Activated CD4-positive, alpha-beta T cell treated with anti-CD3 and anti-CD28 coated beads, Interleukin-2, Interleukin-4, amounts not matched to agents 100 ng/mL and 50 ng/mL, durations not matched to agents 16 hours and 8 hours (primary cell): ENCODE data around the gene DLG1.

ENCODE experiments used
- DNase-seq: peaks from one replicate; pipeline ENCODE4 v3.0.0-alpha.2; 2020; ENCODE audit warnings: low spot score

The DLG1 gene

DNA sequence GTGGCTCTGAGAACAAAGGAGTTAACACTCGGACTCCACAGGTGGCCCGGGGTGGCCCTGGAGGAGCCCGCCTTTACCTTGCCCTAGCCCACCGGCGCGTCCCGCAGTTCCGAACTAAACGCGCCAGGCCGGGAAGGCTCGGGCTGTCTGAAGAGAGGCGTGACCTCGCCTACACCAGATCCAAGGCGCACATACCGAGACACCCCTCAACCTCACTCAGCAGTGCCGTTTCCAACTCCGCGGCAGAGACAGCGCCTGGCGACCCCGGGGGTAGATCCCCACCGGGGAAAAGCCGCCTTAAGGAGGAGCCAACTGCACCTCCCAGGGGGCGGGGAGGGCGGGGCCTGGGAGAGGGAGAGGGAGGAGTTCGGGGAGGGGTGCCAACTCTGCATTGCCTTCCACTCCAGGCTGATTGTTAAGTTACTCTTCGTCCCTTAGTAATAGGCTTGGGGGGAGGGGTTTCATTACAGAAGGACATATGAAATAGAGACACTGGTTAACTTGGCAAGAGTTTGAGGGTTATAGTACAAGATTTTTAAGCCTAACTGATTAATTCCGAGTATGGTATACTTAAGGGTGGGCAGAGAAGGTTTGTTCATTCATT lies at the start of gene DLG1:
TSS of gene DLG1 (minus strand) at position 272 of the 604 bp plus-strand sequence. CDS start 1,408 bp downstream, outside the sequence.
- DNase-seq = peak; percentile 85

DNA sequence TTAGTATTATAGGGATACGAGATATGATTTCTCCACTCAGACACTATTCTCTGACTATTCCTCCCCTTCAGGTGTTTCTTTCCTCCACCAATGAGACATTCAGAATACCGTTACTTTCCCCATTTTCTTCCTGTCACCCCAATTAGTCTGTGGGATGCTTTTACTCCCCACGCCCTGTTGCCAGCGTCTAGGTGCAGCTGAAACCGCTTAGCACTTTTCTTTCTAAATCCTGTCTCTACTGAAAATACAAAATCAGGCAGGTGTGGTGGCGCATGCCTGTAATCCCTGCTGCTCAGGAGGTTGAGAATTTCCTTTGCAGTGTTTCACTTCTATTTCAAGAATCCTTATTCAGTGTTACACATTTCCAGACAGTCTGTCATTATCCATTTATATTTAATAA lies 49.6 kb upstream of the DLG1 start:
- no peak for DNase-seq

DNA sequence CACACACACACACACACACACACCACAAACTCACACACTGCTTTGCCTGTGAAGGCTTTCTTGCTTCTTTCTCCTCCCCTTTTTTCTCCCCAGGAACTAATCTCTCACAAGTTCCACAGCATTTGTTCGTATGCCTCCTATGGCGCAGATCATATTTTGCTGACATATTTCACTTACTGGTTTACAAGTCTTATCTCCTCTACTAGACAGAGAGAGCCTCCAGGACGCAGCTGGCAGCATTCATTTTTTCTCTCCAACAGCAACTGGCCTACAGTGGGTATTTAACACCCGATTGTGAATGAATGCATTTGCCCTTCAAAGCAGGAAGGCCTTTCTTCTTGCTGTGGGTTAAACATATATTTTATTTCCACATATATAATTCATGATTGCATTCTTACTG lies 47.0 kb upstream of the DLG1 start:
- no peak for DNase-seq

DNA sequence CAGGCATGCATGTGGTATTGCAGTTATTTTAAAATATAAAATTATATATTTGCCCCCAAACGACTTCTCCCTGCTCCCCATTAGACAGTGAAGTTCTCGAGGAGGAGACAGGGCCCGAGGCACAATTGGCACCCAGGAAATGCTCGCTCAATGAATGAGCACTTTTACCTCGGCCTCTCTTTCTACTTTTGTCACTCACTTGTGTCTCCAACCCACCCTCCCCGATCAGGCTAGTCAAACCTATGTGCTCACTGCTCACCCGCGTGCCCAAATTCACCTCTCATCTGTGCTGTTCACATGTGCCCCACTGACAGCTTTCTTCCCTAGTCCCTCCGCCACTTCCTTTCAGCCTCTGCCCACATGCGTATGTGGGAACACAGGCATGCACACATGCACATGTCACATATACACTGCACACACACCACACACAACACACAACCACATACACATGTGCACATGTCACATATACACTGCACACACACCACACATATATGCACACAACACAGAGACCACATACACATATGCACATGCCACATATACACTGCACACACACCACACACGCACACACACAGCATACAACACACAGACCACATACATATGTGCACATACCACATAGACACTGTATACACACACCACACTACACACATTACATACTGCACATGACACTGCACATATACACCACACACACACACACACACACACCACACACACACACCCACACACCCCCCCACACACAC lies 46.3 kb upstream of the DLG1 start:
- DNase-seq = no peak

DNA sequence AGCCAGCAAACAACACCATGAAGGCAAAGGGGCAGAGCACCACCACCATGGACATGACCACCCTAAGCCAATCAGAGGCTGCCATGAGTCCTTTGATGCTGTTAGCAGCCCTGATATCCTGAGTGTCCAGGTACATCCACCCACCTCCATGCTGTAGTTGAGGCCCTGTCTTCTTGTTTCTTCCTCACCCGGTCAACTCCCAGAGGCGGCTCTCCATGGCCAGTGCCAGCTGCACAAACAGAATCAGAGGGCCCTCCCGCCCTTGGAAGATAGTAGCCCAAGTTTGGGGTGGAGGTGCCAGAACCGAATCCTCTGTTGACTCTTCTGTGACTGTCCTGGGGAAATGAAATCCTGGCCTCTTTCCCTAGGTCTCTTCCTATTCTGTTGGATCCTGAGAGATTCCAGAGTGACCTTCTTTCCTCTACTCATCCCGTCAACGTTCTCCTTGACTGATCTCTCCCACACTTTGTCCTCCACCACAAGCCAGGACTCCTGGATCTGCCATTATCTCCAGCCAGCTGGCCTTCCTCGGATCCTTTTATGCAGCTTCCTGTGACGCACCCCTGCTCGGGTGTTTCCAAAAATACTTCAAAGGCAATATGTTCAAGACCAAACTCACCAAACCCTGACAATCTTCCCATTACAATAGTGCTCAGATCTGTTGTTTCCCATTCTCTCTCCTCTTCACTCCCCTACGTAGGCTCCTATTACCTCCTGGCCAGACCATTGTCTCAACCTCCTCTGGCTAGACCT lies 45.4 kb upstream of the DLG1 start:
- DNase-seq = no peak

DNA sequence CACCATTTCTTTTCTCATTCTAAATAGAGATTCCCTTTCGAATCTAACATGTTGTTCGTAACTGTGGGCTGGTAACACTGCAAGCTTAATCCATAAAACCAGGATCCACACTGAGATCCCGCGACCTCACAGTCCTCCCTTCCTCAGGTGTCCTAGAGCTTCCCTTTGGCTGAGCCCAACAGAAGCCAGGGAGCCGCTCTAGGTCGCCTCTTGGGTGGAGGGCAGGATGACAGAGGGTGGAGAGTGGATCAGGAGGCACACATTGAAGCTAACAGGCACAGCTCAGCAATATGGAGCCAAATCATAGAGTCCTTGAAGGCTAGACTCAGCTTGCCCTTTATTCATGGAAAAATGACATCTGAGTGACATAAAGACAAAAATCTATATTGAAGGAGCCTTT lies 44.7 kb upstream of the DLG1 start:
- DNase-seq = no peak

DNA sequence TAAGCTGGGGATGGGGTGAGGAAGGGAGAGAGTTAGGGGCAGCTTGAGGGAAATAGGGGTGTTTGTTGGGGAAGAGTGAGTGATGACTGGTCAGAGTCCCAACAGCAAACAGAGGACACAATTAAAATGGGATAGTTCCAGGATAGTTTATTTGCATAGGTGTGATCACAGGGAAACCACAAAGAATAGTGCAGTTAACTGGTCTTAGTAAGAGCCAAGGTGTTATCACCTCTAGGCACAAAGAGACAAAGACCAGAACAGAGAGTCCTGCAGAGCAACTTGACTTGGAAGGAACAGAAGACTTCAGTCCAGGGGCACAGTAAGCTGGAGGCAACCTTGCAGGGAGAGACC lies 42.1 kb upstream of the DLG1 start:
- DNase-seq = no peak

DNA sequence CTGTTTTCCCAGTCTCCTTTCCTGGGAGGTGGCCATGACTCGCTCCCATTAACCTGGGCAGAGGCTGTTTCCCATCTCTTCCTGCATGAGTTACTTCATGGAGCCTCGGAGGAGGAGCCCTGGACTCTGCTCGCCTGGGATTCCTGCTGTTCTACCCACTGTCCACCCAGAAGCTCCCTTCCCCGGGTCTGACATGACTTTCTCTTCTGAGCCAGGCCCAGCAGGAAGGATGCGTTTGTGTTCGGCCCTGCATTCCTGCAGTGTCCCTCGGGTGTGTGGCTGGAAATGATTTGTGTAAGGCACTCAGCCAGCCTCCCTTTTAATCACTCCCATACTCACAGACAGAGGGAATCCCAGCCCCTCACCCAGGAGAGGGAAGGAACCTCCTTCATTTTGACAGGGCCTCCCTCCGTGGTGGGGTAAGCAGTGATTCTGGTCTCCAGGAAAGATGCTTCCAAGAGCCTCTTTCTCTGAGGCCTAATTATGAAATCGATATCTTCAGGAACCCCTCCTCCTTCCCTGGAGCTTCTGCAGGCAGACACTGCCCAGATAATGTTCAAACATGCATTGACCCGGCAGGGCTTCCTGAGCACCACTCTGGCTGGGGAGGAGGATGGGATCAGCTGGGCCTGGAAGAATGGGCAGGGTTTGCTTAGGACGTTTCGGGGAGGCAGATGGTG lies 41.6 kb upstream of the DLG1 start:
- DNase-seq = no peak

DNA sequence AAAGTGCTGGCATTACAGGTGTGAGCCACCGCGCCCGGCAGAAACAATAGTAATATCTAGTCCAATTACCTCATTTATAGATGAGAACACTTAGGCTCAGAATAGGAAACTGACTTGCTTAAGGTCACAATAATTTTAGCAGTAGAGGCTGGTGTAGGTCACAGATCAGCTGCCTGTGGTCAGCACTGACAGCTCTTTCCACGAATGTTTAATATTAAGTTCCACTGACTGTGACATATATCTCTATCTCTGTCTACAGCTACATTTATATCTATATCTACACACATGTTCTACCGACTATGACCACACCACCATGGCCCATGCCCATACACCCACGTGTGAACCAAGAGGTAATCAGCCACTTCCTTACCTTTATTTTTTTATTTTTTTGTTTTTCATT lies 40.2 kb upstream of the DLG1 start:
- no peak for DNase-seq

DNA sequence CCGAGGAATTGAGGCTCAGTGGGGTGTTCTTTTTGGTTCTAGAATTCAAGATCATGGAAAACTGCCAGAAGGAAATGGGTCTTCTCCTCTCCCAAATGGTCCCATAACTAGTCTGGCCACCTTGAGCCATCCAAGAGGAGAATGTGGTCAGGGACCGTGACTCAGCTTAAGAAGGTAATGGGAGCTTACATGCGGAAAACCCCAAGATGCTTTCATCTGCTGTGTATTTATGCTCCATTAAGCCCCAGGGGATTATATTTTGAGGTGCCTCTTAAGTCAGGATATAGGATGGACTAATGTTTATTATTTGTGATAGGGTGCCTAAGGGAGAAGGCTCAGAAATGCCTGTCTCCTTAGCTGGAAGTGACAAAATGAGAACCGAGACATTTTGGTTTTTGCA lies 39.2 kb upstream of the DLG1 start:
- no peak for DNase-seq

DNA sequence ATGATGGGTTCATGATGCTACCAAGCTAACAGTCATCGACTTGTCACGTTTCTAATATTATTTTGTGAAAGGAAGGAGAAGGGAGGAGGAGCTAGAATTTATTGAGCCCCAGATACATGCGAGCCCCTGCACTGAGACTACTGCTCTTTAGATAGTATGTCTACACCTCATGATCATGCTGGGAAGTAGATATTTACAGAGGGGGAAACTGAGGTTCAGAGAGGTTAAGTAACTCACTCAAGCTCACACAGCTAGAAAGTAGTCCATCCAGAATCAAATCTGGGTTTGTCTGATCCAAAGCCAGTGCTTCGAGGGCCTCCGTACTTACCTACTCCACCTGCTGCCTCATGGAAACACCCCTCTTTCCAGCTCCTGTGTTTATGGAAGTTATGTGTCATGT lies 38.8 kb upstream of the DLG1 start:
- no peak for DNase-seq

DNA sequence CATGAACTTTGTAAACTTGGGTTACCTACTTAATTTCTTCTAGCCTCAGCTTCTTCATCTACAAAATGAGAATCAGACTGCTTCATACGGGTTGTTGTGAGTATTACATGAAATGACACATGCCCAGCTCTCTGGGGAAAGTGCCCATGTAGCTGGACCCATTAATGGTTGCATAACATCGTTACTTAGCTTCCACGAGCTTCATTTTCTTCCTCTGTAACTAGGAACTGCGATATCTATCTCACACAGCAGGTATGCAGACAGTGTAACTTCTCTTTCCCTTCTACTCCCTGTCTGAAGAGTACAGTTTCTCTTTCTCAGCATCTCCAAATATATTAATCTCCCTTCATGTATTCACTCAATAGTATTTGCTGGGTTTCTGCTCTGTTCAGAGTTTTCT lies 37.9 kb upstream of the DLG1 start:
- no peak for DNase-seq

DNA sequence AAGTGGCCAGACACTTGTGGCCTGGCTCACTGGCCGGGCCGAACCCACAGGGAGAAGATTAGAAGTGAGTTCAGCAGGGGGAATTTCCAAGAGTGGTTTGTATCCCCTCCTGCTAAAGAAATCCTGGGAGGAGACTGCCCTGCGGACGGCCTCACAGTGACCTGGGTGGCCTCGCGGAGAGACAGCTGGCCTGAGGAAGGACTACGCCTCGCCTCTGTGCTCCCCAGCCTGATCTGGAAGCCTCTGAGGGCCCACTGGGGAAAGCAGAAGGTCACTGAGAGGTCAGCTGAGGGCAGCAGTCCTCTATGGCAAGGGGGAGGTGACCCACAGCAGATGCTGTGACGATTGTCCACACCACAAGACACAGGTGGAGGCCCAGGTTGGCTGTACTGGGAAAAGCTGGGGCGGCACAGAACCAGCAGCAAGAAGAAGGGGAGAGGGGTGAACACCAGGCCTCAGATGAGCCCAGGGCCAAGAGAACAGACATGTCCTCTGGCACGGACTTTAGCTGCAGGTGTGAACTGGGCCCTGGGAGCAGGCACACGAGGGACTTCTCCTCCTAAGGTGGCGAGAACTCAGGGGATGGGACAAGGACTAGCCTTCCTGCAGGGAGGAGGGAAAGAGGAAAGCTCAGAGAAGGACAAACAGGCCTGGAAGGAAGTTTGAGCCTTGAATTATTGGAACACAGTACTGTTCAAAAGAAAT lies 37.2 kb upstream of the DLG1 start:
- DNase-seq = no peak

DNA sequence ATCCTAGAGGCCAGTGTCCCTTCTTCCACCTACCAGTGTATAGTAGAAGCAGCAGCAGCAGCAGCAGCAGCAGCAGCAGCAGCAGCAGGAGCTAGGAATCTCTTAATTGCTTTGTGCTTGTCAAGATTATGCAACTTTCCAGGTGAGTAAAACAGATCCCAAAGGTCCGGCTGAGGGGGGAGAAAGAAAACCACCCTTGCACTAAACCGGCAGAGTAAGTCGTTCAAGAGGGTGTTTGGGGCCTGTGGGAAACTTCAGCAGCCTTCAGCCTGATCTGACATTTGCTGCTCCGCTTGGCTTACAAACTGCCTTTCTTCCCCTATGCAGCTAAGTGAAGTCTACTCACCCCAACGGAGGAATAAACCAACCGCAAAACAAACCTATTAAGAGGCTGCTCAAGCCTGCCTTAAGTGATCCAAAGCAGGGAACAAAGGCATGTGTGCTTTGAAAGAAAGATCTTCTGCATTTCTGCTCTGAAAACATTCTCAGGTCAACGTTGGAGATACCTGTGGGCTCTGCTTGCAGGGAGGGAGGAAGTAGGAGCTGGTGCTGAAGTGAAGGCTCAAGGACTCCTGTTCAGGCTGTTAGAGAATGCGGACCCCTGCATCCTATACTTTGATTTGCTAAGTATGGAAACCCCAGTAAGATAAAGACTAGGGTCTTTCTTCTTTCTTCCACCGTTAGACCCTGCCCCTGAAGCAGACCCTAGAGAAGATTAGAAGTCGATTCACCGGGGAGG lies 35.7 kb upstream of the DLG1 start:
- no peak for DNase-seq

DNA sequence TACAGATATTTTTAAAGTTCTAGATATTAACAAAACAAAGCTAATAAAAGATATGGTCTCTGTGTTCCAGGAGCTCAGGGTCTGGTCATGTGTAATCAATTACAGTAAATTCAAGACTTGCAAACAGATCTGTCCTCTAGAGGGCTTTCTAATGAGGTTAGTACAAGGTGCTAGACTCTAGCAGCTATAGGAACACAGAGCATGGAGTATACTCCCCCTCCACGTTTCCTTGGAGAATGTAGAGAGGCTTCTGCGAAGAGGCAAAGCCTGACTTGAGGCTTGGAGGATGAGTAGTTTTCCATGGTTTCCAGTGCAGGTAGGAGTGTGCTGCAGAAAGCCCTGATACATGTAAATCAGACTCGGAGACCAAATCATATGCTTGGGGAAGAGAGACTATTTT lies 32.7 kb upstream of the DLG1 start:
- DNase-seq = no peak

DNA sequence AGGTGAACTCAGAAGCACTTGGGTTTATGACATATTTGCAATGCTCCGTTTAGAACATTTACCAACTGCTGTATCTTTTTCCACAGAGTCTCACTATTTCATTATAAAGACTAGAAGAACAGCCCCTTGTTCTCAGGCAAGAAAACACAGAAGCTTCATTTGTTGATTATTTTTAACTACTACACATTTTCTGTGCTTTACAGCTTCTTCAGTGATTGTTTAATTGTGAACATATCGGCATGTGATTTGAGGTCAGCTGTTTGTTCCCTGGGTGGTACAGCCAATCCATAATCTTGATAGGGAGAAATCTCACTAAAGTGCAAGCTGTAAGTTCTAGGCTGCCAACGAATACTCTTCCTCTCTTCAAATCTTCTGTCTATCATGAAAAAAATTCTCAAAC lies 31.0 kb upstream of the DLG1 start:
- DNase-seq = no peak

DNA sequence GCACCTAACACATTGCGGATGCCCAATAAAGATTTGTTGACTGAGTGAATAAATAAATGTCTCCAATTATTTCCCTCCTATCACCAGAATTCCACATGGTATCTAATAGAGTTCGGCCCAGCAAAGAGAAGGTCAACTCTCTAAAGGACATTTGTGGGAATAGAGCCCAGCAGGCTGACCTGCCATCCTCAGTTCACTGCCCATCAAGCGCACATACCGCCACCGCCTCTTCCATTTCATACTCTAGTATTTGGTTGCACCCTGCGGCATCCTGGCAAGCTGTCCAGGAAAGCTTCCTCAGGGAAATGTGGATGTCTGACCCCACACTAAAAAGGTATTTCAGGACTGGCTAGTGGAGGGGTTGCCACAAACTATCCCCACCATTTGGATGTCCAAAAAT lies 29.8 kb upstream of the DLG1 start:
- DNase-seq = no peak

DNA sequence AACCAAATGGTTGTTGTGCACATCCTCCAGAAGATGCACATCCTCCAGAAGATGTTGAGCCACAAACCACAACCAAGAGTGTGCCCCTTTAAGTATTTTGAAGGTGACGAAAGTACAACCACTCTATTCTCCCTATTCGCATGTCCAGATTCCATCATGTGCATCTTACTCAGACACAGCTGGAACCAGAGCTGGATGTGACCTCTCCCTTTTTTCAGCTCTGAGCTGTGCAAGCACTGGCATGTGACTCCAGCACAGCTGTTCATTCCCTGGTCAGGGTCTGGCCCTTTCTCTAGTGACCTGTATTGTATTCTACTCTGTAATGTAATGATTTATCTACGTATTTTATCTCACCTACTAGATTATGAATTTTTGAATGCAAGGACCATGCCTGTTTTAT lies 29.3 kb upstream of the DLG1 start:
- no peak for DNase-seq

DNA sequence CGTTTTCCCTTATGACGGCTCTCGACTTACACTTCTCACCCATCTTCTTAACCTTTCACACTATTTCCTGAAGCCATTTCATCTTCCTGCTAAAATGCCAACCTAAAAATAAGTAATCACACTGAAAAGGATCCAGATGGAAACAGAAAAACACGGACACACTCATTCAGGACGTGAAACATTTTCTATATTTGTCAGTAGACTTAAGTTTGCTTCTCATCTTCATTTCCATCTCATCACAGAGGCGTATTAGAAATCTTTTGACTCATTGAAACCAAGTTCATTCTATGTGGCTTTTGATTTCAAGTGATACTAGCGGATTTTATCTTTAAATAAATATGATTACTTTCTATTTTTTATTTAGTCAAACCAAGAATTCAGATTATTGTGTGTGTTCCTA lies 27.4 kb upstream of the DLG1 start:
- DNase-seq = peak; percentile 55

DNA sequence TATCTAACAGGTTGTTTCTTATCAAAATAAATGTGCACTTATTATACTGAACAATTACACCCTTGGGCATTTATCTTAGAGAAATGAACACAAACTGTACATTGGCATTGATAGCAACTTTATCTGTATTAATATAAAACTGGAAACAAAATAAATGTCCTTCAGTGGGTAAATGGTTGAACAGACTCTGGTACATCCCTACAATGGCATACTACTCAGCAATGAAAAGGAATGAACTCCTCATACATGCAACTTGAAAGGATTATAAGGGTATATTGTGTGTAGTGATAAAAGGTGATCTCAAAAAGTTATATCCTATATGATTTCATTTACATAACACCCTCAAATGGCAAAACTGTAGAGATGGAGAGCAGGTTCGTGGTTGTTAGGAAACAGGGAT lies 23.7 kb upstream of the DLG1 start:
- no peak for DNase-seq

DNA sequence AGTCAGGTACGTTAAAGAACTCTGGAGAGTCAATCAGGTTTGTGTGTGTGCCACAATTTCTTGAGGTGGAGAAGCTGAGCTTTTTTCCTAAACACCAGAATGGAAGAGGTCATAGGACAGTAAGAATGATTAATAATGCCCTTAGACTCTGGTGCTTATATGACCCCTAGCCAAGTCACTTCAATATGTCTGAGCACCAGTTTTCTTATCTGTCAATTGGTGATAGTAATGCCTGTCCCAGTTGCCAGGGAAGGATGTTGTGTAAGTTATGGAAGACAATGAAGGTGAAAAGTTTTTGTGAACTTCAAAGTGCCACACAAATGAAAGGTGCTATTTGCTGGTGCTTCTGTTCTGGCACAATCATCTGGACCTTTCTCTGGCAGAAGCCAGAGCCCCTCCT lies 22.2 kb upstream of the DLG1 start:
- DNase-seq = no peak
